DMS53 (cell line): Measurements from ENCODE around the gene CRYBB3.
"Not testable (repeated sequence)": the region's sequence is repeated elsewhere in the genome, so short reads cannot be mapped to it uniquely, and the experiment has no call there.

Source experiments
- DNase-seq: peaks from one replicate; lab custom pipeline; 2025; lab: John Stamatoyannopoulos, UW

Gene CRYBB3

GRCh38 chr22:25205847-25206246 lies 6.2 kb downstream of the CRYBB3 start:
- no peak for DNase-seq

- no peak for DNase-seq
These were observed 7.3 kb downstream of the CRYBB3 start for GRCh38 chr22:25206998-25207397.

GRCh38 chr22:25207553-25208157 lies 8.0 kb downstream of the CRYBB3 start:
- DNase-seq: no peak

- DNase-seq: no peak
These were observed 8.7 kb downstream of the CRYBB3 start for GRCh38 chr22:25208328-25208727.

- no peak for DNase-seq
These were observed 9.3 kb downstream of the CRYBB3 start for GRCh38 chr22:25208743-25209505.

- DNase-seq: no peak
These were observed 11.1 kb downstream of the CRYBB3 start for GRCh38 chr22:25210793-25211192.

GRCh38 chr22:25212337-25212736 lies 12.7 kb downstream of the CRYBB3 start:
- DNase-seq: no peak

GRCh38 chr22:25213221-25213620 lies 13.6 kb downstream of the CRYBB3 start:
- no peak for DNase-seq

GRCh38 chr22:25216230-25216629 lies 16.6 kb downstream of the CRYBB3 start:
- no peak for DNase-seq

GRCh38 chr22:25219211-25219689 lies 19.6 kb downstream of the CRYBB3 start, which contains the start of gene CRYBB2:
Gene CRYBB2, plus strand, starts transcription at chr22:25219639. Its CDS starts 1,791 bp downstream, at chr22:25221430.
- no peak for DNase-seq

- DNase-seq: peak; percentile 4
These were observed 20.3 kb downstream of the CRYBB3 start for GRCh38 chr22:25219948-25220442.

- DNase-seq: no peak
These were observed 22.1 kb downstream of the CRYBB3 start for GRCh38 chr22:25221790-25222189.

GRCh38 chr22:25223269-25223850 lies 23.7 kb downstream of the CRYBB3 start:
- no peak for DNase-seq

- DNase-seq: no peak
These were observed 29.2 kb downstream of the CRYBB3 start for GRCh38 chr22:25228822-25229221.

- not testable (repeated sequence) for DNase-seq
These were observed 31.1 kb downstream of the CRYBB3 start for GRCh38 chr22:25230760-25231159.

- no peak for DNase-seq
These were observed 32.6 kb downstream of the CRYBB3 start for GRCh38 chr22:25232301-25232700.

GRCh38 chr22:25233706-25234105 lies 34.0 kb downstream of the CRYBB3 start:
- not testable (repeated sequence) for DNase-seq

- DNase-seq: peak; percentile 80
These were observed 36.1 kb downstream of the CRYBB3 start for GRCh38 chr22:25235547-25236290.

GRCh38 chr22:25236417-25236816 lies 36.8 kb downstream of the CRYBB3 start:
- DNase-seq: no peak

- DNase-seq: no peak
These were observed 37.8 kb downstream of the CRYBB3 start for GRCh38 chr22:25237503-25237902.

GRCh38 chr22:25238058-25238457 lies 38.4 kb downstream of the CRYBB3 start:
- not testable (repeated sequence) for DNase-seq

- DNase-seq: not testable (repeated sequence)
These were observed 55.5 kb downstream of the CRYBB3 start for GRCh38 chr22:25255169-25255568.
